Activated CD4-positive, alpha-beta memory T cell treated with anti-CD3 and anti-CD28 coated beads for 36 hours (primary cell): ENCODE measurements around the gene SOX3. TPM values are rescaled to one million over a fixed set of nuclear protein-coding genes. Genes with fewer than 3 reads are reported as not detected.

Source experiments
- CTCF ChIA-PET: fragments of 350-600 bp; sonication (Branson Sonifier 250); formaldehyde crosslinking; loops from one replicate; lab custom pipeline; 2021; ENCODE audit warnings: antibody characterized with exemption, inconsistent platforms; lab: Charles Lee
- POLR2A ChIA-PET: fragments of 350-600 bp; sonication (Branson Sonifier 250); formaldehyde crosslinking; loops from one replicate; lab custom pipeline; 2021; ENCODE audit warnings: antibody characterized with exemption; lab: Charles Lee
- DNase-seq: peaks from one replicate; pipeline ENCODE4 v3.0.0-alpha.2; 2020
- H3K27ac Mint-ChIP-seq: one replicate; pipeline ENCODE4 v1.8.0; 2021; ENCODE audit warnings: mixed read lengths
- H3K27me3 Mint-ChIP-seq: one replicate; pipeline ENCODE4 v1.8.0; 2021; ENCODE audit warnings: mixed read lengths
- H3K36me3 Mint-ChIP-seq: one replicate; pipeline ENCODE4 v1.8.0; 2021; ENCODE audit warnings: mixed read lengths
- H3K4me1 Mint-ChIP-seq: one replicate; pipeline ENCODE4 v1.8.0; 2021; ENCODE audit warnings: low read depth, mixed read lengths
- H3K4me3 Mint-ChIP-seq: one replicate; pipeline ENCODE4 v1.8.0; 2021; ENCODE audit warnings: mild to moderate bottlenecking, mixed read lengths
- H3K9me3 Mint-ChIP-seq: one replicate; pipeline ENCODE4 v1.8.0; 2021; ENCODE audit warnings: mixed read lengths
- intact Hi-C: fragments of 100-400 bp; cut with micrococcal nuclease; formaldehyde crosslinking; loops from one replicate; pipeline ENCODE4 v1.15.1; 2023
- total RNA-seq, 2 experiments: library from RNA; stranded (reverse); gene quantifications; one replicate each; pipeline ENCODE4 v1.2.3, GENCODE V29; 2021

SOX3 gene
- total RNA-seq, 2 experiments from 2014 or later = not detected

- ChIA-PET CTCF (no interaction called here), POLR2A (no interaction called here)
- Mint-ChIP-seq H3K27ac (no peak overlapping the region), H3K4me1 (peaks cover 3% of the 10 kb centered on the region), H3K4me3 (no peak overlapping the region), H3K36me3 (no peaks in the 10 kb centered on the region), H3K27me3 (peaks cover 43% of the 10 kb centered on the region), H3K9me3 (no peaks in the 10 kb centered on the region)
- no peak for DNase-seq
- intact Hi-C loops = no loop called here
Measured at GRCh38 chrX:140507223-140507981, 2.5 kb upstream of the SOX3 start.

- no peak for DNase-seq
- Mint-ChIP-seq H3K27ac (no peak overlapping the region), H3K27me3 (peaks cover 49% of the 10 kb centered on the region), H3K4me1 (peaks cover 5% of the 10 kb centered on the region), H3K4me3 (no peak overlapping the region), H3K9me3 (no peaks in the 10 kb centered on the region), H3K36me3 (no peaks in the 10 kb centered on the region)
- CTCF ChIA-PET = no interaction called here
- POLR2A ChIA-PET = no interaction called here
- intact Hi-C loops = no loop called here
Measured at GRCh38 chrX:140505421-140506337, 810 bp upstream of the SOX3 start.

- Mint-ChIP-seq H3K27ac (no peak overlapping the region), H3K4me1 (peaks cover 5% of the 10 kb centered on the region), H3K27me3 (peaks cover 41% of the 10 kb centered on the region)
Measured at GRCh38 chrX:140503714-140504351, 1.0 kb downstream of the SOX3 start.

GRCh38 chrX:140503238-140503601 lies 1.6 kb downstream of the SOX3 start:
- no peak overlapping the region for H3K27ac Mint-ChIP-seq
- intact Hi-C loops = no loop called here

More at GRCh38 chrX:140503714-140504351, 1.0 kb downstream of the SOX3 start:
- DNase-seq = no peak
- intact Hi-C loops = no loop called here
- H3K36me3 Mint-ChIP-seq = no peaks in the 10 kb centered on the region
- CTCF ChIA-PET = no interaction called here
- no peaks in the 10 kb centered on the region for H3K9me3 Mint-ChIP-seq
- H3K4me3 Mint-ChIP-seq = no peak overlapping the region
- POLR2A ChIA-PET = no interaction called here

GRCh38 chrX:140502491-140503237 lies 2.2 kb downstream of the SOX3 start:
- no peak for DNase-seq
- peaks cover 5% of the 10 kb centered on the region for H3K4me1 Mint-ChIP-seq

More at GRCh38 chrX:140503238-140503601, 1.6 kb downstream of the SOX3 start:
- Mint-ChIP-seq H3K36me3 (no peaks in the 10 kb centered on the region), H3K9me3 (no peaks in the 10 kb centered on the region), H3K4me1 (peaks cover 5% of the 10 kb centered on the region), H3K27me3 (peaks cover 44% of the 10 kb centered on the region), H3K4me3 (peak overlapping the region; percentile 4)
- ChIA-PET POLR2A (no interaction called here), CTCF (no interaction called here)
- no peak for DNase-seq

GRCh38 chrX:140501940-140502468 lies 2.9 kb downstream of the SOX3 start:
- ChIA-PET CTCF (no interaction called here), POLR2A (no interaction called here)
- H3K27me3 Mint-ChIP-seq = peaks cover 38% of the 10 kb centered on the region
- H3K4me3 Mint-ChIP-seq = no peak overlapping the region
- DNase-seq = no peak
- H3K4me1 Mint-ChIP-seq = peaks cover 5% of the 10 kb centered on the region
- no peaks in the 10 kb centered on the region for H3K9me3 Mint-ChIP-seq
- intact Hi-C loops = no loop called here
- no peaks in the 10 kb centered on the region for H3K36me3 Mint-ChIP-seq
- H3K27ac Mint-ChIP-seq = no peak overlapping the region

More at GRCh38 chrX:140502491-140503237, 2.2 kb downstream of the SOX3 start:
- ChIA-PET POLR2A (no interaction called here), CTCF (no interaction called here)
- H3K27ac Mint-ChIP-seq = no peak overlapping the region
- peaks cover 44% of the 10 kb centered on the region for H3K27me3 Mint-ChIP-seq
- H3K4me3 Mint-ChIP-seq = peak overlapping the region; percentile 4
- H3K36me3 Mint-ChIP-seq = no peaks in the 10 kb centered on the region
- no peaks in the 10 kb centered on the region for H3K9me3 Mint-ChIP-seq
- intact Hi-C loops = no loop called here

- no peaks in the 10 kb centered on the region for H3K36me3 Mint-ChIP-seq
- H3K9me3 Mint-ChIP-seq = no peaks in the 10 kb centered on the region
- no peak for DNase-seq
- POLR2A ChIA-PET = no interaction called here
- H3K27ac Mint-ChIP-seq = no peak overlapping the region
- no peak overlapping the region for H3K4me3 Mint-ChIP-seq
- CTCF ChIA-PET = no interaction called here
- H3K4me1 Mint-ChIP-seq = peaks cover 5% of the 10 kb centered on the region
- H3K27me3 Mint-ChIP-seq = peaks cover 33% of the 10 kb centered on the region
- intact Hi-C loops = no loop called here
Measured at GRCh38 chrX:140501321-140501720, 3.5 kb downstream of the SOX3 start.

- POLR2A ChIA-PET = no interaction called here
- no peak overlapping the region for H3K4me3 Mint-ChIP-seq
- peaks cover 30% of the 10 kb centered on the region for H3K27me3 Mint-ChIP-seq
- H3K36me3 Mint-ChIP-seq = no peaks in the 10 kb centered on the region
- no peak overlapping the region for H3K27ac Mint-ChIP-seq
- CTCF ChIA-PET = no interaction called here
- intact Hi-C loops = no loop called here
- no peaks in the 10 kb centered on the region for H3K9me3 Mint-ChIP-seq
- no peak for DNase-seq
- peaks cover 3% of the 10 kb centered on the region for H3K4me1 Mint-ChIP-seq
Measured at GRCh38 chrX:140500441-140500840, 4.4 kb downstream of the SOX3 start.

GRCh38 chrX:140495739-140496138 lies 9.1 kb downstream of the SOX3 start:
- peaks cover 12% of the 10 kb centered on the region for H3K27me3 Mint-ChIP-seq
- H3K36me3 Mint-ChIP-seq = no peaks in the 10 kb centered on the region
- no peak overlapping the region for H3K27ac Mint-ChIP-seq
- no peaks in the 10 kb centered on the region for H3K9me3 Mint-ChIP-seq
- intact Hi-C loops = no loop called here
- no peak overlapping the region for H3K4me3 Mint-ChIP-seq
- ChIA-PET CTCF (no interaction called here), POLR2A (no interaction called here)
- no peaks in the 10 kb centered on the region for H3K4me1 Mint-ChIP-seq
- DNase-seq = no peak

- no peak for DNase-seq
- CTCF ChIA-PET = no interaction called here
- H3K4me3 Mint-ChIP-seq = no peak overlapping the region
- POLR2A ChIA-PET = no interaction called here
- intact Hi-C loops = no loop called here
- no peaks in the 10 kb centered on the region for H3K4me1 Mint-ChIP-seq
- H3K36me3 Mint-ChIP-seq = no peaks in the 10 kb centered on the region
- no peaks in the 10 kb centered on the region for H3K9me3 Mint-ChIP-seq
- no peak overlapping the region for H3K27ac Mint-ChIP-seq
- H3K27me3 Mint-ChIP-seq = peaks cover 2% of the 10 kb centered on the region
Measured at GRCh38 chrX:140492066-140492994, 12.5 kb downstream of the SOX3 start.

- intact Hi-C loops = no loop called here
- no peaks in the 10 kb centered on the region for H3K4me1 Mint-ChIP-seq
- H3K36me3 Mint-ChIP-seq = no peaks in the 10 kb centered on the region
- CTCF ChIA-PET = no interaction called here
- POLR2A ChIA-PET = no interaction called here
- H3K27me3 Mint-ChIP-seq = no peaks in the 10 kb centered on the region
- no peak overlapping the region for H3K4me3 Mint-ChIP-seq
- no peak for DNase-seq
- peaks cover 2% of the 10 kb centered on the region for H3K9me3 Mint-ChIP-seq
- no peak overlapping the region for H3K27ac Mint-ChIP-seq
Measured at GRCh38 chrX:140480765-140481164, 24.1 kb downstream of the SOX3 start.
